Panc1 (cell line): ENCODE data around the gene VPS13A. TPM values are rescaled to one million over a fixed set of nuclear protein-coding genes. Genes with fewer than 3 reads are reported as not detected.
"Not testable (repeated sequence)": the region's sequence is repeated elsewhere in the genome, so short reads cannot be mapped to it uniquely, and the experiment has no call there.

ENCODE experiments used
- ATAC-seq: fragments of 200-7000 bp; cut with Tn5 transposase; 2 replicates; pipeline ENCODE4 v1.9.1; 2020; ENCODE audit warnings: mild to moderate bottlenecking, moderate library complexity
- BruUV-seq: library from RNA; stranded (reverse); fragments of 400-500 nt; replicated peaks from 2 replicates; lab custom pipeline; 2021; lab: Mats Ljungman, UMichigan
- CTCF ChIA-PET: fragments of 300-600 bp; sonication (Branson Sonifier 250); formaldehyde crosslinking; loops from one replicate; lab custom pipeline; 2022; ENCODE audit warnings: antibody characterized with exemption; lab: Charles Lee
- POLR2A ChIA-PET: fragments of 300-600 bp; sonication (Branson Sonifier 250); formaldehyde crosslinking; loops from one replicate; lab custom pipeline; 2022; ENCODE audit warnings: antibody characterized with exemption; lab: Charles Lee
- DNase-seq: peaks from one replicate; pipeline ENCODE4 v3.0.0-alpha.2; 2010; ENCODE audit warnings: low read depth, low spot score
- H3K27ac ChIP-seq: 2 replicates; pipeline ENCODE4 v1.5.1; 2011; ENCODE audit warnings: mild to moderate bottlenecking, low read length, inconsistent platforms
- H3K27me3 ChIP-seq: fragments of 200-500 bp; sonication (Bioruptor generic); 2 replicates; pipeline ENCODE4 v1.6.0; 2014; ENCODE audit warnings: low read length, inconsistent platforms; ENCODE audit not compliant: control insufficient read depth, insufficient read depth
- H3K36me3 ChIP-seq: fragments of 200-500 bp; sonication (Bioruptor generic); 2 replicates; pipeline ENCODE4 v1.5.1; 2014; ENCODE audit warnings: inconsistent platforms, mild to moderate bottlenecking, low read length, moderate library complexity; ENCODE audit not compliant: control insufficient read depth, insufficient read depth
- H3K4me1 ChIP-seq: 2 replicates; pipeline ENCODE4 v1.5.1; 2011; ENCODE audit warnings: inconsistent platforms, mild to moderate bottlenecking, low read length, moderate library complexity; ENCODE audit not compliant: control insufficient read depth, insufficient read depth
- H3K4me3 ChIP-seq, 2 experiments: 2 replicates each; pipeline ENCODE4 v1.5.1; 2011 to 2012; ENCODE audit warnings: low read depth in 2 of 2, low read length in 2 of 2, mild to moderate bottlenecking in 2 of 2, inconsistent platforms in 1 of 2, moderate library complexity in 1 of 2
- H3K9me3 ChIP-seq: fragments of 200-500 bp; sonication (Bioruptor generic); 2 replicates; pipeline ENCODE4 v1.5.1; 2014; ENCODE audit warnings: low read depth, mild to moderate bottlenecking, inconsistent platforms, low read length, moderate library complexity; ENCODE audit not compliant: control insufficient read depth, insufficient read depth
- CTCF ChIP-seq: fragments of 450-650 bp; IDR thresholded peaks from 2 replicates; pipeline ENCODE4 v1.5.1; 2017; ENCODE audit warnings: mild to moderate bottlenecking
- POLR2AphosphoS5 ChIP-seq: IDR thresholded peaks from 2 replicates; pipeline ENCODE4 v1.6.1; 2012; ENCODE audit warnings: mild to moderate bottlenecking, low read depth, low read length, moderate library complexity
- REST ChIP-seq, 2 experiments: IDR thresholded peaks; 2 replicates each; pipeline ENCODE4 v1.6.1; 2011 to 2012; ENCODE audit warnings: low read depth in 2 of 2, control low read depth in 1 of 2, low read length in 1 of 2, mild to moderate bottlenecking in 1 of 2, moderate library complexity in 1 of 2; ENCODE audit not compliant: insufficient read depth in 1 of 2
- SIN3A ChIP-seq: IDR thresholded peaks from 2 replicates; pipeline ENCODE4 v1.6.1; 2012; ENCODE audit warnings: low read depth, mild to moderate bottlenecking, low read length, moderate library complexity, borderline replicate concordance; ENCODE audit not compliant: insufficient read depth
- TCF7L2 ChIP-seq: IDR thresholded peaks from 2 replicates; pipeline ENCODE4 v1.6.1; 2011; ENCODE audit warnings: mild to moderate bottlenecking, low read depth, low read length, inconsistent platforms
- in situ Hi-C: cut with HindIII; loops from 2 replicates; pipeline ENCODE4 v1.10.0; 2016; ENCODE audit warnings: low sequenced_read_pairs, low pct_unique_long_range_greater_than_20kb
- intact Hi-C: fragments of 100-400 bp; cut with micrococcal nuclease; formaldehyde crosslinking; loops from one replicate; pipeline ENCODE4 v1.10.0; 2022; ENCODE audit not compliant: unreplicated experiment
- total RNA-seq: library from RNA; stranded (reverse); gene quantifications from one replicate; pipeline ENCODE4 v1.2.1, GENCODE V29; 2021; ENCODE audit not compliant: unreplicated experiment

The VPS13A gene
- total RNA-seq, 1 experiment from 2014 or later = 26.1 TPM

DNA sequence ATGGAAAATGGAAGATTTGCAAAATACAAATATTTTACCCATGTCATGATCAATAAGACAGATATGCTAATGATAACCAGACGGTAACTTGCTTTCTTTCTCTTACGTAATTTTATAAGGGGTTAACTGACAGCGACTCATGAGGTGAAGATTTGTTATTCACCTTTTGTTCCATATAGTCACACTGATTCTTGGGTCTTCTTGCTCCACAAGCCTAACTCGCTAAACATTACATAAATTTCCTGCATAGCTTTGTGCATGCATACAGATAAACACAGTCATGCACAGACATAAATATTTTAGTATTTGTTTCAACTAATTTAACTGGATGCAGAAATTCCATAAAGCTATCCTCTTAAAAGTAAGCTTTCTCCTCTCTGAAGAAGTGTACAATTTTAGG is 225.9 kb downstream of the VPS13A start:
- intact Hi-C loops = no loop called here
- DNase-seq = no peak
- Histone ChIP-seq H3K27ac (no peak overlapping the region), H3K4me1 (no peaks in the 10 kb centered on the region), H3K36me3 (no peaks in the 10 kb centered on the region), H3K9me3 (no peaks in the 10 kb centered on the region), H3K4me3 (no peak overlapping the region), H3K27me3 (no peaks in the 10 kb centered on the region)
- ChIA-PET POLR2A (no interaction called here), CTCF (no interaction called here)
- ATAC-seq = no peak
- no TSS peak for BruUV-seq
- TF ChIP-seq CTCF (no peak), REST (IDR thresholded peaks at IDR 0.05; ENCODE audit: insufficient read depth in 1 of 2, low read depth in 2 of 2, low read length in 1 of 2) (no peak)
- in situ Hi-C loops = no loop called here

- CTCF ChIA-PET, H3K4me1 ChIP-seq, H3K36me3 ChIP-seq, H3K9me3 ChIP-seq, POLR2A ChIA-PET, ATAC-seq, H3K27me3 ChIP-seq, in situ Hi-C loops, DNase-seq, H3K27ac ChIP-seq, BruUV-seq, intact Hi-C loops, H3K4me3 ChIP-seq: not testable (repeated sequence)
These were observed 231.2 kb downstream of the VPS13A start for GRCh38 chr9:77408521-77408920.

GRCh38 chr9:77417566-77417965 is 240.2 kb downstream of the VPS13A start:
- CTCF ChIA-PET = no interaction called here
- H3K4me3 ChIP-seq = no peak overlapping the region
- no peak overlapping the region for H3K27ac ChIP-seq
- in situ Hi-C loops = no loop called here
- no TSS peak for BruUV-seq
- POLR2A ChIA-PET = no interaction called here
- H3K4me1 ChIP-seq = no peaks in the 10 kb centered on the region
- no peak for DNase-seq
- TF ChIP-seq POLR2AphosphoS5 (no peak), TCF7L2 (no peak), SIN3A (no peak), REST (IDR thresholded peaks at IDR 0.05; ENCODE audit: insufficient read depth in 1 of 2, low read depth in 2 of 2, low read length in 1 of 2) (no peak), CTCF (no peak)
- H3K36me3 ChIP-seq = no peaks in the 10 kb centered on the region
- no peaks in the 10 kb centered on the region for H3K27me3 ChIP-seq
- H3K9me3 ChIP-seq = no peaks in the 10 kb centered on the region
- no peak for ATAC-seq
- intact Hi-C loops = no loop called here
